Spleen (tissue), 7 donors: ENCODE measurements around the gene ATP8A2.

Experiments used
- POLR2A ChIP-seq, 3 donors: fragments of 450-650 bp; IDR thresholded peaks; one replicate each; pipeline ENCODE4 v1.5.1; 2017; ENCODE audit warnings: antibody characterized with exemption in 3 of 3, mild to moderate bottlenecking in 1 of 3
- POLR2AphosphoS5 ChIP-seq, 3 donors: sonication (generic); formaldehyde crosslinking; IDR thresholded peaks; one replicate each; pipeline ENCODE4 v1.5.1; 2017; ENCODE audit warnings: antibody characterized with exemption in 3 of 3
- TF ChIP-seq, protein P1 (sequence below), 11 experiments: fragments of 200-600 bp in 7 of 11; fragments of 450-650 bp in 4 of 11; sonication (generic) in 4 of 11; IDR thresholded peaks in 8 of 11; conservative IDR thresholded peaks in 3 of 11; 1 replicate in 7 of 11; 2 replicates in 4 of 11; pipeline versions ENCODE4 v1.4.0 to v1.8.0; 2016 to 2021; ENCODE audit warnings: antibody characterized with exemption in 11 of 11, inconsistent platforms in 4 of 11, mild to moderate bottlenecking in 1 of 11
- donor health status: DM: no; HTN: no; CAD: no; lungs with moderate emphysema.
- donor health status: DM: no; HTN: no; CAD: no.
- donor health status: DM: no; HTN: no; CAD: no.

DNA sequence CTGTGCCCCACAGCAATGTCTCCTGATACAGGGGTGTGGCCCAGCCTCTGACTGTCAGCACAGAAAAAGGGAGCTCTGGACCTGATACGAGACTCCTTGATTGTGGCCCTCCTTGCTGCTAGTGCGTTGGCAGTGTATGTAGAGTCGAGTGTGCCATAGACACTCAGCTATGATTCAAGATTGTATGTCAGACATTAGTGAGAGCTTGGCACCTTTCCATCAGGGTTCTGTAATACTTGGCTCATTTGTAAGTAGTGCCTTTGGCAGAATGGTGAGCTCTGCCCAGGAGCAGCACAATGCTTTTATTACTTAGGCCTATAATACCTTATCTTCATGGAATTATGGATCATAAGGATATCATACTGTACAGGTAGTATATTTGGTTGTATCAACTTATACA, 83.4 kb downstream of the ATP8A2 start:
- TF ChIP-seq, protein P1, sequence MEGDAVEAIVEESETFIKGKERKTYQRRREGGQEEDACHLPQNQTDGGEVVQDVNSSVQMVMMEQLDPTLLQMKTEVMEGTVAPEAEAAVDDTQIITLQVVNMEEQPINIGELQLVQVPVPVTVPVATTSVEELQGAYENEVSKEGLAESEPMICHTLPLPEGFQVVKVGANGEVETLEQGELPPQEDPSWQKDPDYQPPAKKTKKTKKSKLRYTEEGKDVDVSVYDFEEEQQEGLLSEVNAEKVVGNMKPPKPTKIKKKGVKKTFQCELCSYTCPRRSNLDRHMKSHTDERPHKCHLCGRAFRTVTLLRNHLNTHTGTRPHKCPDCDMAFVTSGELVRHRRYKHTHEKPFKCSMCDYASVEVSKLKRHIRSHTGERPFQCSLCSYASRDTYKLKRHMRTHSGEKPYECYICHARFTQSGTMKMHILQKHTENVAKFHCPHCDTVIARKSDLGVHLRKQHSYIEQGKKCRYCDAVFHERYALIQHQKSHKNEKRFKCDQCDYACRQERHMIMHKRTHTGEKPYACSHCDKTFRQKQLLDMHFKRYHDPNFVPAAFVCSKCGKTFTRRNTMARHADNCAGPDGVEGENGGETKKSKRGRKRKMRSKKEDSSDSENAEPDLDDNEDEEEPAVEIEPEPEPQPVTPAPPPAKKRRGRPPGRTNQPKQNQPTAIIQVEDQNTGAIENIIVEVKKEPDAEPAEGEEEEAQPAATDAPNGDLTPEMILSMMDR (IDR thresholded peaks at IDR 0.05 in 8 of 11, conservative IDR thresholded peaks at IDR 0.05 in 3 of 11) = no peak
- TF ChIP-seq POLR2AphosphoS5 (IDR thresholded peaks at IDR 0.05) = no peak
- no peak for TF ChIP-seq POLR2A (IDR thresholded peaks at IDR 0.05)
